Peyer's patch (tissue), 4 donors: ENCODE measurements around the gene PTPRQ. TPM values are rescaled to one million over a fixed set of nuclear protein-coding genes. Genes with fewer than 3 reads are reported as not detected.

Experiments used
- DNase-seq, 3 donors: peaks; one replicate each; pipeline ENCODE4 v3.0.0-alpha.2; 2017 to 2019
- H3K27ac ChIP-seq, 4 donors: fragments of 200-600 bp; sonication (generic); one replicate each; pipeline ENCODE4 v1.5.1; 2016 to 2019
- H3K27me3 ChIP-seq, 2 donors: fragments of 200-600 bp; sonication (generic); one replicate each; pipeline ENCODE4 v1.5.1; 2019
- H3K36me3 ChIP-seq, 3 donors: fragments of 200-600 bp; sonication (generic); one replicate each; pipeline ENCODE4 v1.5.1; 2016 to 2019
- H3K4me1 ChIP-seq, 4 donors: fragments of 200-600 bp; sonication (generic); one replicate each; pipeline ENCODE4 v1.5.1; 2016 to 2019
- H3K4me3 ChIP-seq, 4 donors: fragments of 200-600 bp; sonication (generic); 1 replicate in 3 of 4; 2 replicates in 1 of 4; pipeline ENCODE4 v1.5.1; 2016 to 2019; ENCODE audit warnings: mild to moderate bottlenecking in 1 of 4
- H3K9me3 ChIP-seq, 4 donors: fragments of 200-600 bp; sonication (generic); one replicate each; pipeline ENCODE4 v1.5.1; 2016 to 2019; ENCODE audit warnings: mild to moderate bottlenecking in 1 of 4
- POLR2A ChIP-seq, 2 donors: fragments of 450-650 bp; IDR thresholded peaks; one replicate each; pipeline ENCODE4 v1.5.1; 2017; ENCODE audit warnings: antibody characterized with exemption in 2 of 2, mild to moderate bottlenecking in 2 of 2, moderate library complexity in 2 of 2
- total RNA-seq, 4 donors: library from RNA; depleted of rRNA; stranded (reverse); fragments of >200 nt; gene quantifications; one replicate each; pipeline ENCODE4 v1.1.0, GENCODE V29; 2016
- TF ChIP-seq, protein P1 (sequence below), 6 experiments: fragments of 450-650 bp in 4 of 6; fragments of 200-600 bp in 2 of 6; sonication (generic) in 1 of 6; IDR thresholded peaks; one replicate each; pipeline ENCODE4 v1.5.1; 2017 to 2019; ENCODE audit warnings: antibody characterized with exemption in 6 of 6, mild to moderate bottlenecking in 3 of 6, moderate library complexity in 1 of 6

Gene PTPRQ
- total RNA-seq, 4 donors from 2014 or later, result 0.13 TPM; not detected in 3

DNA sequence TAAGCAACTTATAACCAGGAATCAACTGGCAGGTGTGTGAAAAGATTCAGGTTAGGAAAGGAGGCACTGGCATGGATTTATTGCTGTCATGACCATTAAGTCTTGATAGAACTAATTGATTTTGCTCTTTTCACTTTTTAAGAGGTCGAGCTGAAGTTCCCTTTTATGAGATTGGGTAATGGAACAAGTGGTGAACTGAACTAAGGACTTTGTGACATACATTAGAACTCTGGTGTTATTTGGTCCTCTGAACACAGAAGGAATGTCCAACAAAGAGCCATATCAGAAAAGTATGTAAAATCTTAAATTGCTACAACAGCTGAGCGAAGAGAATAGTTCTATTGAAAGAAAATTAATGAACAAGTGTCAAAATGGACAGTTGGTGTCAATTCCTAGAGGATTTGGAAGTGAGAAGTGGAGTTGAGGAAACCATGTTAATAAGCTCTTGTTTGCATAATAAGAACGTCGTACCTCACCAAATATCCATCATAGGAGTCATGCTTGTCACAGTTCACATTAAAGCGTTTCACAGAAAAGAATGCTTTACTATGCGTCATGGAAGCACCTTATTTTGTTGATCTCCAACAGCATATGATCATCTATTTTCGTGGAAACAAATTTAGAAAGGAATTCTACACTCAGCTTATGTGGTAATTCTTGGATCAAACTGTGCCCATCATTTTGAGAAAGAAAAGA is 255.0 kb downstream of the PTPRQ start:
- no peaks in the 10 kb centered on the region for H3K4me1 ChIP-seq
- H3K4me3 ChIP-seq, result no peak overlapping the region
- H3K9me3 ChIP-seq, result no peaks in the 10 kb centered on the region
- H3K27ac ChIP-seq, result no peak overlapping the region
- H3K27me3 ChIP-seq, result no peaks in the 10 kb centered on the region
- H3K36me3 ChIP-seq, result no peaks in the 10 kb centered on the region
- no peak for DNase-seq
- TF ChIP-seq, protein P1, sequence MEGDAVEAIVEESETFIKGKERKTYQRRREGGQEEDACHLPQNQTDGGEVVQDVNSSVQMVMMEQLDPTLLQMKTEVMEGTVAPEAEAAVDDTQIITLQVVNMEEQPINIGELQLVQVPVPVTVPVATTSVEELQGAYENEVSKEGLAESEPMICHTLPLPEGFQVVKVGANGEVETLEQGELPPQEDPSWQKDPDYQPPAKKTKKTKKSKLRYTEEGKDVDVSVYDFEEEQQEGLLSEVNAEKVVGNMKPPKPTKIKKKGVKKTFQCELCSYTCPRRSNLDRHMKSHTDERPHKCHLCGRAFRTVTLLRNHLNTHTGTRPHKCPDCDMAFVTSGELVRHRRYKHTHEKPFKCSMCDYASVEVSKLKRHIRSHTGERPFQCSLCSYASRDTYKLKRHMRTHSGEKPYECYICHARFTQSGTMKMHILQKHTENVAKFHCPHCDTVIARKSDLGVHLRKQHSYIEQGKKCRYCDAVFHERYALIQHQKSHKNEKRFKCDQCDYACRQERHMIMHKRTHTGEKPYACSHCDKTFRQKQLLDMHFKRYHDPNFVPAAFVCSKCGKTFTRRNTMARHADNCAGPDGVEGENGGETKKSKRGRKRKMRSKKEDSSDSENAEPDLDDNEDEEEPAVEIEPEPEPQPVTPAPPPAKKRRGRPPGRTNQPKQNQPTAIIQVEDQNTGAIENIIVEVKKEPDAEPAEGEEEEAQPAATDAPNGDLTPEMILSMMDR (IDR thresholded peaks at IDR 0.05), result no peak
- TF ChIP-seq POLR2A (IDR thresholded peaks at IDR 0.05), result no peak

DNA sequence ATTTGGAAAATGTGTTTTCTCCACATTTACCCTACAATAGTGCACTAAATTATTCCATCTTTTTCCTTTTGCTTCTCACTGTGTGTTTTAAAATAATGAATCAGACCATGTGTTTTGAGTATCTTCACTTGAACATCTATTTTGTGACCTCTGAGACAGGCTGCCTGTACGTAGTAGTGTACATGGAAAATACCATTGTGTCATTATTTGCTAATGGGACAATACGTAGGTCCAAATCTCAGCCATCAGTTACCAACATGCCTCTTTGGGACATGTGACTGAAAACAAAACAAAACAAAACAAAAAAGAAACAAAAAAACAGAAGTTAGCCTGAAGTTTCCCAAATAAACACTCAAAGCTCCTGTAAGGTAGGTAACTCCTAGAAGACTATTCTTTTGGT is 256.3 kb downstream of the PTPRQ start:
- H3K4me3 ChIP-seq, result no peak overlapping the region
- TF ChIP-seq, protein P1 (IDR thresholded peaks at IDR 0.05), result no peak
- TF ChIP-seq POLR2A (IDR thresholded peaks at IDR 0.05), result no peak
- H3K4me1 ChIP-seq, result no peaks in the 10 kb centered on the region

DNA sequence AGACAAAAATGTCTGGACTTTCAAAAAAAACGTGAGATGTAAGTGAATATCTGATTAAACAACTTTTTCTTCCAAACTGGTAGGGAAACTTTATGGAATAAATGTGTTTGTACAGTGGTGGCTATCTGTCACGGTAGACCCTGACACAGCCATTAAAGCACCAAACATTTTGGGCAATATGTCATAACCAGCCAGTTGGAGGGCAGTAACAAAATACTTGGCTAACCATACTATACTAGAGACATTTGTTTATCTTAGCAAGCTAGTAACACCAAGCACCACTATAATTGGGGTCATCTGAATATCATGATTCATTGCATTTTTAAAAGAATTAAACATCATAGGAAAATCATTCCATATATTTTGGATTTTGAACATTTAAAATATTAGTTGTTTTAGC is 257.4 kb downstream of the PTPRQ start:
- H3K36me3 ChIP-seq, result no peaks in the 10 kb centered on the region

More for the DNA sequence above, 256.3 kb downstream of the PTPRQ start:
- Histone ChIP-seq H3K36me3 (no peaks in the 10 kb centered on the region), H3K9me3 (no peaks in the 10 kb centered on the region), H3K27ac (no peak overlapping the region), H3K27me3 (no peaks in the 10 kb centered on the region)
- no peak for DNase-seq

DNA sequence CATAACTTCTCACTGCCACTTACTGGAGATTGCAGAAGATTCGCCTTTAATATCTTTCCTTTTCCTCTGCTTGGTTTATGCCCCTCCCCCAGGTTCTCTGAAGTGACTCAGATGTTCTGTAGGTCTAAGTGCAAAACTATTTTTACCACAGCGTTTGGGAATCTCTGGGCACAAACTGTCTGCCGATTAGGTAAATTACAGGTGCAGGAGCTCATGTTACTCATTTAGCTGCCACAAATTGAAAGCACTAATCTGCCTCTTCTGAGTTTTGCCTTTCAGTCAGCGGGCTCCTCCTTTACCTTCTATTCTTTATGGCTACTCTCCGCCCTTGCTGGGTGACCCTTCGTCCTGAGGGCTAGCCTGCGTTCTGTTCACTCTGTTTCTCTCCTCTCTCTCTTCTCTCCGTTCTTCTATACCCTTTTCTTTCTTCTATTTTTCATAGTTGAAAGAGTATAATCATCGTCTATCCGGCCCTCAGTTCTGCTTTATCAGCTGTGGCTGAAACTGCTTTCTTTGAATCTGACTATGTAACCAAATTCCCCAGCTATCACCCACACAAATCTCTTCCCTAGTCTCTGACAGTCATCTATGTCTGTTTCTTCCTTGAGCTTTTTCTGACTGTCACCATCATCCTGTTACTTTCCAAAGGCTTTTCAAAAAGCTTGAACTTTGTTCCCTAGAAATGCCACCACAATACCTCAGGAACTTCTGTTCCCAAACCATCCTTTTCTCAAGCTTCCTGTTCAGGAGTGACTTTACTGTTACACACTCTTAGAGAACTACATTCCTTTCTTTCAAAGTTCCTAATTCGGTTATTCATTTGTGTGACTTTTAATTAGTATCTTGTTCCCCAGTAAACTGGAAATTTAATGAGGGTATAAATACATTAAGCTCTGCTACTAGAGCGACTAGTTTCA is 259.1 kb downstream of the PTPRQ start:
- TF ChIP-seq, protein P1 (IDR thresholded peaks at IDR 0.05), result no peak
- TF ChIP-seq POLR2A (IDR thresholded peaks at IDR 0.05), result no peak
- no peaks in the 10 kb centered on the region for H3K27me3 ChIP-seq
- H3K4me3 ChIP-seq, result no peak overlapping the region
- H3K36me3 ChIP-seq, result no peaks in the 10 kb centered on the region
- H3K9me3 ChIP-seq, result peaks cover 0 to 2% (median 0%) of the 10 kb centered on the region in 4 donors
- no peak overlapping the region for H3K27ac ChIP-seq
- DNase-seq, result no peak
- H3K4me1 ChIP-seq, result no peaks in the 10 kb centered on the region

More for the DNA sequence above, 257.4 kb downstream of the PTPRQ start:
- Histone ChIP-seq H3K27me3 (no peaks in the 10 kb centered on the region), H3K4me1 (no peaks in the 10 kb centered on the region), H3K9me3 (no peaks in the 10 kb centered on the region), H3K4me3 (no peak overlapping the region), H3K27ac (no peak overlapping the region)
- DNase-seq, result no peak
- TF ChIP-seq, protein P1 (IDR thresholded peaks at IDR 0.05), result no peak
- TF ChIP-seq POLR2A (IDR thresholded peaks at IDR 0.05), result no peak

DNA sequence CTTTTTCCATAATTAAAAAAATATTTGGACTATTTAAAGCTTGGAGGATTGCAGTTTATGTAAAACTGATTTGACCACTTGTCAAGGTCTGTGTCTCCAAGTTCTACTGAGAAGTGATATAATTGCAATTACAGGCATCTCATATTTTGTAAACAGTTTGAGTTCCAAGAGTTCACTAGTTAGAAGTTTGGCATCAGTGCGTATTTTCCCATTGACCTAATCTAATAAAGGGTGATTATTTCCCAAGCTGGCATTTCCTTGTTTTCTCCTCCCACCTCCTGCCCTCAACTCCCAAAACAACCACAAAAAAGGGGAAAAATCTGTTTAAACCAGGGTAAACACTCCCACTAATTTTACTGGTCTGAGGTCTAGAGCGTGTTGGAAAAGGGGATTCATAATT is 260.4 kb downstream of the PTPRQ start:
- no peak for TF ChIP-seq POLR2A (IDR thresholded peaks at IDR 0.05)
- TF ChIP-seq, protein P1 (IDR thresholded peaks at IDR 0.05), result no peak
- no peaks in the 10 kb centered on the region for H3K4me1 ChIP-seq
- H3K27me3 ChIP-seq, result no peaks in the 10 kb centered on the region
- H3K36me3 ChIP-seq, result no peaks in the 10 kb centered on the region
- H3K4me3 ChIP-seq, result no peak overlapping the region
- H3K9me3 ChIP-seq, result peaks cover 0 to 8% (median 0%) of the 10 kb centered on the region in 4 donors
- H3K27ac ChIP-seq, result no peak overlapping the region
- no peak for DNase-seq
